T47D (cell line): ENCODE measurements around the gene PDE1C.
"Not testable (repeated sequence)": the region's sequence is repeated elsewhere in the genome, so short reads cannot be mapped to it uniquely, and the experiment has no call there.

Source experiments
- DNase-seq, 2 experiments: peaks; one replicate each; pipeline versions ENCODE4 v3.0.0 to v3.0.0-alpha.2; 2011 to 2012; ENCODE audit warnings: low read depth in 1 of 2, low spot score in 1 of 2
- JUND ChIP-seq: IDR thresholded peaks from 2 replicates; pipeline ENCODE4 v1.6.1; 2012; ENCODE audit warnings: low read depth
- in situ Hi-C: cut with HindIII; loops from 2 replicates; pipeline ENCODE4 v1.10.0; 2016; ENCODE audit warnings: low sequenced_read_pairs, low pct_unique_long_range_greater_than_20kb

PDE1C gene

DNA sequence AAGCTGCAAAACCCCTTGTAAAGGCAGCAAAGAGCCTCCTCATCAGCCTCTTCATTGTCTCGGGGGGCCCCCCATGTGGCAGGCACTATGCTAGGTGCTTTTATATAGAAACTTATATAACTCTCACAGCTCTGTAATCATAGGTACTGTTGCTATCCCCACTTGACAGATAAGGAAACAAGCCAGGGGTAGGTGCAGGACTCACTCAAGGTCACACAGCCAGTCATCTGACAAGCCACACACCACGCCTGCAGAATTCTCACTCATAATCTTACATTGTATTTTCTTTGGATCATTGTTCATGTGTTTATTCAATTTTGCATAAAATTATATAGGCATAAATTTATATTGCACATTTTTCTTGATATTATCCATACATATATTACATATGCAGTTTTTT is 217.7 kb downstream of the PDE1C start:
- no peak for DNase-seq
- TF ChIP-seq JUND, result no peak
- in situ Hi-C loops, result no loop called here

DNA sequence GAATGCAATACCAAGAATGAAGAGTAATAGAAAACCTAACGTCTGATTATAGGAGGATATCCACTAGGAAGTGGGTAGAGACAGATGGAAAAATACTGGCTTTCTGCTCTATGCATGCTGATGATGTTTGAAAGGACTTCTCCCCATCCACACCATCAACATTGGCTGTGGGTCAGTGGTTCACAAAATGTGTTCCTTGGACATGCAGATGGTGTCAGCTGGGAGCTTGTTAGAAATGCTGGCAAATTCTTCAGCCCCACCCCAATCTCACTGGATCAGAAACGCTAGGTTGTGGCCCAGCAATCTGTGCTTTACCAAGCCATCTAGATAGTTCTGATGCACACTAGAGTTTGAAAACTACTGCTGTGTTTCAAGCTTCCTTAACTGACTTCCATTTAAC is 219.1 kb downstream of the PDE1C start:
- in situ Hi-C loops, result no loop called here

DNA sequence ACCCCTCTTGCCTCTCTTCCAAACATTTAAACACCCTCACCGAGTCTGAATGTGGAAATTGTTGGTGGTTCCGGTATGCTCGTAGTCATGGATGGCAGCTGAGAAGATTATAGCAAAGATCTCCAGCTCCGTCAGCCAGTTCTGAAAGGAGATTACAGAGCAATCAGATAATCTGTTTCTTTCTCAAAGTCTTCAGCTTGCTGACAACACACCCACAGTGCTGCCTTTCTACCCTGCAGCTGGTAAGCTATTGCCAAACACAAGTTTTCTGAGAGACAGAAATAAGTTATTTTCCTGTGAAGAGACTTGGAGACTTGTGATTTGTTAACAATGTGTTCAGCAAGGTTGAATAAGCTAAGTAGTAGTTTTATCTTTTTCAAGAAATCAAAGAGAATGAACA is 219.6 kb downstream of the PDE1C start:
- TF ChIP-seq JUND, result no peak
- no peak for DNase-seq
- in situ Hi-C loops, result no loop called here

More for the DNA sequence above, 219.1 kb downstream of the PDE1C start:
- DNase-seq, result no peak
- no peak for TF ChIP-seq JUND

DNA sequence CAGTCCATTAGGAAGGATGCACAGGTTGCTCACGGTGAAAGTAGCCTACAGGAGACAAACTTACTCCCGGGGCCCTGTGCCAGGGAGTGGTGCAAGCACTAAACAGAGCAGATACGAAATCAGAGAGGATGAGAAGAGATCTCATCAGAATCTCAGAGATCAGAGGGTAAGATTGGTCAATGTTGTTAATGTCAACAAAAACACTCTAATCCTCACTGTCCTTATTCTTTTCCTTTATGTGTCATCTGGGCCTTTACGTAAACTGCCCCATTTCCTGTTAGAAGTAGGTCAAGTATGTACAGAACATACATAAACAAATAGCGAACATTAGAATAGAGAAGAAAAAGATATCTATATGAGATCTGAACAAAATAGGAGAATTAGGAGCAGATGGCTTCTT is 220.1 kb downstream of the PDE1C start:
- in situ Hi-C loops, result no loop called here
- TF ChIP-seq JUND, result no peak
- no peak for DNase-seq

DNA sequence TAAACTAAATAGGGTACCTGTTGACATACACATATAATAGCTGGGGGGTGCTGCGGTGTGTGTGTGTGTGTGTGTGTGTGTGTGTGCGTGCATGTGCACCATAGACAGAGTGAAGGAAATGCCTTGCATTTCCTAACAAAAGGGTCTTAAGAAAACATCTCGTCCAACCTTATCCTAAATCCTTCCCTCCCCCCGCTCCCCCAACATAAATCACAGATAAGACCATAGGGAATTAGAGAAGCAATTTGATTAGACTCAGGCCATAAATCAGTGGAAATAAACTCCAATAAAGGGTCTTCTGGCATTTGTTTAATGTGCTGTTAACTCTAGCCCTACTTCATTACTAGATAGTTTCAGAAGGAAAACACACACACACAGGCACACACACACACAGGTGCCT is 234.7 kb downstream of the PDE1C start:
- DNase-seq, result no peak
- TF ChIP-seq JUND, result no peak
- in situ Hi-C loops, result no loop called here

DNA sequence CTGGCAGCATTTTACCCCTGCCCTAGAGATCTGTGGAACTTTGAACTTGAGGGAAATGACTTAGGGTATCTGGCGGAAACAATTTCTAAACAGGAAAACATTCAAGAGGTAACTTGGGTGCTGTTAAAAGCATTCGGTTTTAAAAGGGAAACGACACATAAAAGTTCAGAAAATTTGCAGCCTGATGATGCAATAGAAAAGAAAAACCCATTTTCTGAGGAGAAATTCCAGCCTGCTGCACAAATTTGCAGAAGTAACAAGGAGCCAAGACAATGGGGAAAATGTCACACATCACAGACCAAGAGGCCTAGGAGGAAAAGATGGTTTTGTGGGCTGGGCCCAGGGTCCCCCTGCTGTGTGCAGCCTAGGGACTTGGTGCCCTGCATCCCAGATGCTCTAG is 236.6 kb downstream of the PDE1C start:
- in situ Hi-C loops, DNase-seq: not testable (repeated sequence)

DNA sequence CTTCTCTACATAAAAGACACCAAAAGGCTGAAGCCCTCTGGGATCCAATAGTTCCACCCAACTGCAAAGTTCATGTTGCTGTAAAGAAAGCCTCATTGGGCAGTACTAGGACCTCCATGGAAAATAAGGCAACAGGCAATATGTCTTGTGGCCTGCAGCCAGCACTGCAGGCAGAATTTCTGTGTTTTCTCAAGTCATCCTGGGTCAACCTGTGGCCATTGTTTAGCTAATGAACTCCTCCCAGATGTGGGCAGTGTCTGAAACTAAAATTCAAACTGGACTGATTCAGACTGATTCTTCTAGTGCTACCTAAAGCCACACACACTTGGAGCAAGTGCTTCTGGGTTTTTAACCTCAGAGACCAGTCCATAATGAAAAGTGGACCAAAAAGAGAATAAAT is 241.7 kb downstream of the PDE1C start:
- in situ Hi-C loops, result no loop called here
- no peak for TF ChIP-seq JUND
- no peak for DNase-seq

DNA sequence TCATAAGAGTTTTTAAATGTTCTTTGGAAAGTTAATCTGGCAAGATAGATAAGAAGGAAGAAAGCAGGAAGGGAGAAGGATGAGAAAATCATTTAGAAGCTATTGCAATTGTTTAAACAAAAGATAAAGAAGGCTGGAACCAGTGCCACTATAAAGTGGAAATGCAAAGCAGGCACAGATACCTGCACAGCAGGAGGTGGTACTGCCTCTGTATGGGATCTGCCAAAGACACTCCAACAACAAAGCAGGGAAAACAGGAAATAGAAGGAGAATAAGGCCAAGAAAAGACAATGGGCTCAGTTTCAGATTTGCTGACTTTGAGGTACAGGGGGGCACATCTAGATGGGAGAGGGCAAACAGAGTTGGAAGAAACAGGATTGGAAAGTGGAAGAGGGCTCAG is 244.6 kb downstream of the PDE1C start:
- in situ Hi-C loops, result no loop called here
- DNase-seq, result no peak
- TF ChIP-seq JUND, result no peak

DNA sequence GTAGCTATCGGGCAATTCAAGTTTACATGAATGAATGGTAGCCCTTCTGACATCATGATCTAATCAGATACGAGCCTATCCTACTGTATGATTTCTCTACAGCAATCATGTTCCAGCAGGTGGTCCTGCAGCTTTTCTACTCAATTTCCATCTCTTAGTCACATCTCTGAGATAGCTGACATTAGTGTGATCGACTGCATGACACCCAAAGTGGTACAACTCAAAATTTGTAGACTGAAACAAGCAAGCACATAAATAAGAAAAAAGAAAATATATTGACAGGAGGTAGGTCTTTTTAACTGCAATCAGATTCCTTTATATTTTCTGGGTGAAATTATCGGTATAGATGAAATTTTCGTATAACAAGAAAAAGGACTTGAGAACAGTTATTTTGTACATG is 251.2 kb downstream of the PDE1C start:
- no peak for DNase-seq
- no peak for TF ChIP-seq JUND
- in situ Hi-C loops, result no loop called here

DNA sequence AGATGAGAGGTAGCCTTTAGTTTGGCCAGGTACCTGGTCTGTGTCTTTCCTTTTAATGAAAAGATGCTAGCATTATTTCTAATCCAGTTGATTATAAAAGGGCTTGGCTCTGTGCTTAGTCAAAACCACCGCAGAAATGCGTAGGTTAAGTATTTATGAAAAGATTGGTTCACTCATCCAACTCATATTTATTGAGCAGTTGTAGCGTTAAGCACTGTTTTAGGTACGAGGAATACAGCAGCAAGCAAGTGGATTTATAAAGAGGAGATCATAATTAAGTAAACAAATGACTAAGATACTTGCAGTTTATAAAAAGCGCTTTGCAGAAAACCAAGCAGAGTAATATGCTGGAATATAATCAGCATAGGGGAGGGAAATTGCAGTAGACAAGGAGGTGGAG is 253.4 kb downstream of the PDE1C start:
- in situ Hi-C loops, result no loop called here
- TF ChIP-seq JUND, result no peak
- DNase-seq, result no peak

DNA sequence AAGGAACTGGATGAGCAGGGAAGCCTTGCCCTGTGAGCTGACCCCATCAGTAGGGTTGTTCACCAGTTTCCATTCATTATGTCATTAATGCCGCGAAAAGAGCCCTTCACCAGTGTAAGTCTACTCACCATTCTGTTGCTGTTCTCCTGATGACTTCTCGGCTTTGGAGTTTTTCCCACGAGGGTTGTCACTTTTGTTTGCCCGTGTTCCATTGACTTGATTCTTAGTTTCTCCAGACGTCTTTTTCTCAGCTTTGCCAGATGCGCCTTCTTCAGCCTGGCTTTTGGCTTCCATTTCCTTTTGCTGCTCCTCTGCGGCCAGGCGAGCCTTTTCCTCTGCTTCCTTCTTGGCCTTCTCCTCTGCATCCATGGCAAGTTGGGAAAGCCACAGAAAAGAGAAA is 254.4 kb downstream of the PDE1C start:
- DNase-seq, result no peak
- TF ChIP-seq JUND, result no peak
- in situ Hi-C loops, result no loop called here

DNA sequence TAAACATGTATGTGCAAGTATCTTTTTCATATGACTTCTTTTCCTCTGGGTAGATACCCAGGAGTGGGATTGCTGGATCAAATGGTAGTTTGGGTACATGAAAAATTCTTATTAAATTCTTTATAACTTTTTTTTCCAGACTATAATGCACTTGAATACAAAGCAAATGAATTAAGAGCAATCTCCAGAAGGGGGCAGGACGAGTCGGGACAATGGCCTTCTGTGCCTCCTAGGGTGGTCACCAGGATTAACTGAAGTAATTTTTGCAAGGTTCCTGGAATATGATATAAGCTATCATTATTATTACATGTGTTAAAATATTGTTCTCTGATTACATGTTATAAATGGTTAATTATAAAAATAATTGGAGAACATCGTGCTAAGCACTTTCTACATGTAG is 256.0 kb downstream of the PDE1C start:
- in situ Hi-C loops, result no loop called here
- no peak for TF ChIP-seq JUND
- peak in 1 of 2 experiments; percentile 11 for DNase-seq

DNA sequence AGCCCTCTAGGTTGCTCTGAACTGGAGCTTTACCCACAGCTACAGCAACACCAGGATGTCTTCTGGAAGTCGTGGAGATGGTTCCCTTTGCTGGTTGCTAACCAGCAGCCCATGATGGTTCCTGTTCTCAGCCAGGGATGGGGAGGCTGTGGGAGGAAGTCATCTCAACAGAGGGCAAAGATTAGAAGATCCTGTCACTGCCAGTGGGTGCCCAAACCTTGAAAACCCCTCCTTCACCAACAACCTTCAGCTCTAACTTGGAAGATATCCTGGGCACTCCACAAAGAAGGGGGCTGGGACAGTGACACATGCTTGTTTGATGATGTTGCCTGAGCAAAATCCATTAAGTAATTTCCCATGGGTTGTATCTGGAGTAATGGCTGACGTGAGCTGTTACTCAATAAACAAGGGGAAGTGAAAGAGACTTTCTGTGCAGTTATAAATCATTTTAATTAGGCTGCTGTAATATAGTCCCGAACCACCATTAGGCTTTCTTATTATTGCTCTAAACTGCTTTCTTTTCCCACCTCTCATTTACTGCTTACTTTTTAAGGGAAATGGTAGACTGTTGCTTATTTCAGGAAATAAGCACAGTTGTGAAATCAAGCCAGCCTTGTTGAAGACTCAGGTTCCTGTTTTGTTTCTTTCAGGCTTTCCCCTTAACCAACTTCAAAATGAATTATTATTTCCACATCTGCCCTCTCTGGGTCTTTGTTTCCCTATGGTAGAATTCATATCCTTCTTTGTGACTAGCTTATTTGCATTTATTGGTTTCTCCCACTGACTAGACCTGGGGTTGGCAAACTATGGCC is 258.4 kb downstream of the PDE1C start:
- no peak for DNase-seq
- in situ Hi-C loops, result no loop called here
- no peak for TF ChIP-seq JUND

DNA sequence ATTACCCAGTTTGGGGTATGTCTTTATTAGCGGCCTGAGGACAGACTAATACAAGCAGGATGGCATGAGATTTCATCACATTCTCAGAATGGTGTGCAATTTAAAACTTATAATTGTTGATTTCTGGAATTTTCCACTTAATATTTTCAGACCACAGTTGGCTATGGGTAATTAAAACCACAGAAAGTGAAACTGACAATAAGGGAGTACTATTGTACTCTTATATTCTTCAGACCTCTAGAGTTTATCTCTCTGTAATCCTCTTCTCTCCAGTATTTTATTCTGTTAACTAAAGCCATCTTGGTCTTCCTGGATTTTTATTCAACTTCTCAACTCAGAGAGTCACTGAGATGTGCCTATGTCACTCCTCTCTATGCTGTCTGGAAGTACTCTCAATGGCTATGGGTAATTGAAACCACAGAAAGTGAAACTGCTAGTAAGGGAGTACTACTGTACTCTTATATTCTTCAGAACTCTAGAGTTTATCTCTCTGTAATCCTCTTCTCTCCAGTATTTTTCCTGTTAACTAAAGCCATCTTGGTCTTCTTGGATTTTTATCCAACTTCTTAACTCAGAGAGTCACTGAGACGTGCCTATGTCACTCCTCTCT is 264.9 kb downstream of the PDE1C start:
- TF ChIP-seq JUND, result no peak
- DNase-seq, result no peak
- in situ Hi-C loops, result no loop called here
